C1 segment of cervical spinal cord (tissue), 14 donors: ENCODE measurements around the gene RPS16.
A peak's percentile ranks its signal among the peaks of the same experiment; 100 is the strongest.
"Not testable (repeated sequence)": the region's sequence is repeated elsewhere in the genome, so short reads cannot be mapped to it uniquely, and the experiment has no call there.

Experiments
- DNase-seq, 14 donors: peaks; one replicate each; lab custom pipeline; 2025; lab: John Stamatoyannopoulos, UW

RPS16 gene

GRCh38 chr19:39435499-39436349 is at the start of gene RPS16:
Gene RPS16 (minus strand): TSS chr19:39435949. CDS start chr19:39435895, 54 bp downstream.
- DNase-seq = peak; percentile 86 to 98 (median 96)

DNA sequence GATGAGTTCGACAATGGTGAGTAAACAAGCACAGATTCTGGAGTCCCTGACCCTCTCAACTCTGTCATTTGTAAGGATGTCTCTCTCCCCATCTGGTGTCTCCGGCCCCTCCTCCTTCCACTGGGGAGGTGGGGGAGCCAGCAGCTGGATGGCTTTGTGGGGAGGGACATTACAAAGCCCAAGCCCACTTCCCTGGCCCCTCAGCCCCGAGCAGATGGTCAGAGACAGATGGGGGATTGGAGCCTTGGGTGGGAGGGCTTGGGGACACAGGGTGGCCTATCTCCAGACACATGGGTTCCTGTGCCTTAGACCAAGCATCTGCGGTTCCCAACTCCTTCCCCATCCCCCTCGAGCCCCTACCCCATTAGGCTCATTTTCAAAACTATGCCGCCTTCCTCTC is 47.4 kb upstream of the RPS16 start:
- DNase-seq = no peak

DNA sequence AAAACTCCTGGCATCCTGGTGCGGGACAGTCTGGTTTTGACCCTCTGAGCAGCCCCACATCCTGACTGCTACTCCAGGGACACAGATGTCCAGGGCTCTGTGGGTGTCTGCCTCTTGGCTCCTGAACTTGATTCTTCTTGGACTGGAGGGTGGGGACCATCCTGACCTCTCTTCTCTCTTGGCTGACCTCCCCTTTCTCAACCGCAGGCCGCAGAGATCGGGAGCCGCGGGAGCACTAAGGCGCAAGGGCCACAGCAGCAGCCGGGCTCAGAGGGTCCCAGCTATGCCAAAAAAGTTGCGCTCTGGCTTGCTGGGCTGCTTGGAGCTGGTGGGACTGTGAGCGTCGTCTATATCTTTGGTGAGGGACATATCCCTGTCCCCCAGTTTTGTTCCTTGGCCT is 45.9 kb upstream of the RPS16 start:
- DNase-seq = no peak

- no peak for DNase-seq
Observed at GRCh38 chr19:39481229-39481545, 45.4 kb upstream of the RPS16 start.

GRCh38 chr19:39480337-39481228 is 44.8 kb upstream of the RPS16 start, which contains the start of gene TIMM50:
Gene TIMM50 (plus strand): TSS chr19:39480838. CDS start chr19:39480854, 16 bp downstream.
- DNase-seq = peak; percentile 69 to 97 (median 92)

DNA sequence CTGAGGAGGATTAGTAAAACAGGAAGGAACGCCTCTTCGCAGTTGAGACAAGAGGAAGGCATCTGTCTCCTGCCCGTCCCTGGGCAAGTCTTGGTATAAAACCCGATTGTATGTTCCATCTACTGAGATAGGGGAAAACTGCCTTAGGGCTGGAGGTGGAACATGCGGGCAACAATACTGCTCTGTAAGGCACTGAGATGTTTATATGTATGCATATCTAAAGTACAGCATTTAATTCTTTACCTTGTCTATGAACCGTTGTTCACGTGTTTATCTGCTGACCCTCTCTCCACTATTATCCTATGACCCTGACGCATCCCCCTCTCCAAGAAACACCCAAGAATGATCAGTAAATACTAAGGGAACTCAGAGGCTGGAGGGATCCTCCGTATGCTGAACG is 44.2 kb upstream of the RPS16 start:
- DNase-seq = no peak

- not testable (repeated sequence) for DNase-seq
Observed at GRCh38 chr19:39479319-39479801, 43.6 kb upstream of the RPS16 start.

GRCh38 chr19:39475748-39476147 is 40.0 kb upstream of the RPS16 start:
- DNase-seq = no peak

DNA sequence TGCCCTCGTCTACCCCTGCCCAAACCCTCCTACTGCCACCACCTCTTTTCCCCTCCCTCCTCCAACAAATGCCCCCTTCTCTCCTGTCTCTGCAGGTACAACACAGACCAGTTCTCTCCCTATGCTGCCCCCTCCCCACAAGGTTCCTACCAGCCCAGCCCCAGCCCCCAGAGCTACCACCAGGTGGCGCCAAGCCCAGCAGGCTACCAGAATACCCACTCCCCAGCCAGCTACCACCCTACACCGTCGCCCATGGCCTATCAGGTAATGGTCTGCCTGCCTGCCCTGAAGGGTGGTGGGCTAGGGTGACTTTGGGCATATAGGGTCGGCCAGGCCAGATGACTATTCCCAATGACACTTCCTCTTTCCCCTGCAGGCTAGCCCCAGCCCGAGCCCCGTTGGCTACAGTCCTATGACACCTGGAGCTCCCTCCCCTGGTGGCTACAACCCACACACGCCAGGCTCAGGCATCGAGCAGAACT is 38.4 kb upstream of the RPS16 start:
- peak in 7 of 14 donors; percentile 0 to 33 (median 8) for DNase-seq

GRCh38 chr19:39473443-39473960 is 37.8 kb upstream of the RPS16 start:
- DNase-seq = no peak

GRCh38 chr19:39472746-39473442 is 37.1 kb upstream of the RPS16 start:
- no peak for DNase-seq

DNA sequence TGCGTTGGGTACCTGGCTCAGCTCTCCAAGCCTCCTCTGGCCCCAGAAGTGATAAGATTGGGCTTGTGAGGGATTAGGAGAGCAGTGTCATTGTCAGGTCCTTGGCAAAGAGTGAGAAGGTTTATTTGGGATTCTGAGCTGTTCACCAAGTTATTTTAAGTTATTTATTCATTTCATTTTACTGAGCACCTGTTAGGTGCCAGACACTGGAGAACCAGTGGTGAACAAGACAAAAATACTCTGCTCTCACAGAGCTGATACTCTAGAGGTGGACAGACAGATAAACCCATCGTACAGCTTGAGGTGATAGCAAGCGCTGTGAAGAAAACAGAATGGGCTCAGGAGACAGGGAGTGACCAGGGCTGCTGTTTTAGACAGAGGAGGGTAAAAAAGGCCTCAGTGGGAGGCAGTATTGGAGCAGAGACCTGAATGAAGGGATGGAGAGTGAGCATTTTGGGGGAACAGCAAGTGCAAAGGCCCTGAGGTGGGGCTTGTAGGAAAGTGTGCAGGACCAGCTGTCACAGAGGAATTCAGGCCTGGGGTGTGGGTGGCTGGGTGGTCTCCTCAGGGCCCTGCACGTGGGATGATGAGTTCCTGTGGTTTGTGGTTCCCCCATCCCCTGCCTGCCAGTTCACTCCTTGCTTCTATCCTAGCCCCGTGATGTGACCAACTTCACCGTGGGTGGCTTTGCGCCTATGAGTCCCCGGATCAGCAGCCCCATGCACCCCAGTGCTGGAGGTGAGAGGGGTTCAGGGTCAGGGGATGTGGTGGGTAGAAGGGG is 36.2 kb upstream of the RPS16 start:
- no peak for DNase-seq

GRCh38 chr19:39470724-39471339 is 35.1 kb upstream of the RPS16 start:
- DNase-seq = no peak

- DNase-seq = no peak
Observed at GRCh38 chr19:39469567-39469966, 33.8 kb upstream of the RPS16 start.

GRCh38 chr19:39469036-39469435 is 33.3 kb upstream of the RPS16 start:
- DNase-seq = no peak

DNA sequence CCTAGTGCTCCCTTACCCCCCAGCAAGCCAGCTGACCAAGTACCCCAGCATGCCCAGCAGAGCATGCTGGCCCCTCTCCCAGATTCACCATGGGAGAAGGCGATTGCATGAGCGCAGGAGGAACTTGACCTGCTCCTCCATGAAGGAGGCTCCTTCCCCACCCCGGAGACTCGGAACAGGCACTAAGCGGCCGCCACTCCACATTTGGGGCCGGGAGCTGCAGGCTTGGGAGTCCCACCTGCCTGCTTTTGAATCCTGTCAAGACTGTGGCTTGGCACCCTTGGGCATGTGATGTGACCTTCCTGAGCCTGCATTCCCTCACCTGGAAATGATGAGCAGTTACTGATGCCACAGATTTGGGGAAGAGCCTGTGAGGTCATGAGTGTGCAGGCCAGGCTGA is 32.2 kb upstream of the RPS16 start:
- DNase-seq = no peak

DNA sequence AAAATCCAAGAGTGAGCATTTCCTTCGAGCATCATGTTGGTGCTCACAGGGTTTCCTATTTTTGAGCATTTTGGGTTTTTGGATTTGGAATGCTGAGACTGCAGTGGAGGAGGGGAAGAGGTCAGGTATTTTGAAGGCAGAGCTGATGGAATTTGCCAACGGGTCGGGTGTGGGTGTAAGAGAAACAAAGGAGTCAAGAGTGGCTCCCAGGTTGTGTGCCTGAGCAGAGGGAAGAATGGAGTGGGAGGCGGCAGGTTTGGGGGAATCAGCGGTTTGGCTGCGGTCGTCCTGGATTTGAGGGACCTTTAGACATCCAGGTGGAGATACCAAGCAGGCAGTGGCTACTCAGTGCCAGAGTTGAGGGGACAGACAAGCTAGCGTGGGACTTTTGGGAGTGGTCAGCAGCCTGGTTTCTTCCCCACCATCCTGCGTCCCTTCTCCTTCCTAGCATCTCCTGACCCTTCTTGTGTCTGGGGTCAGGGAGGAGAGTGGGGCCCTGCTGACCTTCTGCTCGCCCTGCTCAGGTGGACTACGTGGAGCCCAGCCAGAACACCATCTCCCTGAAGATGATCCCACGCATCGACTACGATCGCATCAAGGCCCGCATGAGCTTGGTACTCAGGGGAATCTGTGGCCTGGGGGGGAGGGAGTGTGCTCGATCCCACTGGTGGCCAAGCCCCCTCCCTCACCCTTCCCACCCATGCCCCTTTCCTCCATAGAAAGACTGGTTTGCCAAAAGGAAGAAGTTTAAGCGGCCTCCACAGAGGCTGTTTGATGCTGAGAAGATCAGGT is 30.4 kb upstream of the RPS16 start:
- DNase-seq = no peak

GRCh38 chr19:39463403-39463802 is 27.7 kb upstream of the RPS16 start:
- no peak for DNase-seq

GRCh38 chr19:39451257-39451656 is 15.5 kb upstream of the RPS16 start:
- DNase-seq = not testable (repeated sequence)
